H1 (cell line): ENCODE data around the gene CEBPG. TPM values are rescaled to one million over a fixed set of nuclear protein-coding genes. Genes with fewer than 3 reads are reported as not detected.

ENCODE experiments used
- CTCF ChIA-PET: fragments of 300-600 bp; sonication (Branson Sonifier 250); formaldehyde crosslinking; loops from one replicate; lab custom pipeline; 2021; ENCODE audit not compliant: partially characterized antibody; lab: Charles Lee
- POLR2A ChIA-PET: fragments of 300-600 bp; sonication (Branson Sonifier 250); formaldehyde crosslinking; loops from one replicate; lab custom pipeline; 2021; ENCODE audit warnings: inconsistent platforms; ENCODE audit not compliant: partially characterized antibody; lab: Charles Lee
- DNase-seq, 2 experiments: peaks; one replicate each; pipeline versions ENCODE4 v3.0.0 to v3.0.0-alpha.2; 2010 to 2022; ENCODE audit warnings: low spot score in 2 of 2, low read depth in 1 of 2, mixed read lengths in 1 of 2
- FAIRE-seq: peaks from 2 replicates; lab custom pipeline; 2011; peaks lifted over from hg19 to GRCh38; lab: Jason Lieb, UNC
- H2AFZ ChIP-seq: 2 replicates; pipeline ENCODE4 v1.8.1; 2012; ENCODE audit warnings: low read length, inconsistent platforms
- H2AK5ac ChIP-seq: 2 replicates; pipeline ENCODE4 v1.6.1; 2013; ENCODE audit warnings: low read depth, low read length
- H2BK120ac ChIP-seq: replicated peaks from 2 replicates; pipeline ENCODE3; 2013; ENCODE audit warnings: low read depth, low read length, inconsistent platforms
- H2BK12ac ChIP-seq: 2 replicates; pipeline ENCODE4 v1.6.1; 2013; ENCODE audit warnings: low read depth, low read length
- H2BK15ac ChIP-seq: 2 replicates; pipeline ENCODE4 v1.6.1; 2013; ENCODE audit warnings: low read length
- H2BK20ac ChIP-seq: 2 replicates; pipeline ENCODE4 v1.6.1; 2013; ENCODE audit warnings: low read length
- H2BK5ac ChIP-seq: 2 replicates; pipeline ENCODE4 v1.6.1; 2013; ENCODE audit warnings: low read depth, low read length
- H3K14ac ChIP-seq: 2 replicates; pipeline ENCODE4 v1.6.1; 2013; ENCODE audit warnings: inconsistent platforms; ENCODE audit not compliant: insufficient read length
- H3K18ac ChIP-seq: 2 replicates; pipeline ENCODE4 v1.6.1; 2013; ENCODE audit warnings: low read length; ENCODE audit errors: extremely low read depth
- H3K23ac ChIP-seq: 2 replicates; pipeline ENCODE4 v1.6.1; 2013; ENCODE audit warnings: inconsistent platforms; ENCODE audit not compliant: insufficient read length
- H3K23me2 ChIP-seq: 2 replicates; pipeline ENCODE4 v1.6.1; 2013; ENCODE audit warnings: low read depth, low read length
- H3K27ac ChIP-seq: 2 replicates; pipeline ENCODE4 v1.6.1; 2011; ENCODE audit warnings: low read depth, low read length, inconsistent platforms
- H3K27me3 ChIP-seq, 4 experiments: replicated peaks in 1 of 4; 1 replicate in 1 of 4; 2 replicates in 3 of 4; pipeline versions ENCODE4 v1.6.1 to v1.8.1; 2011 to 2013; ENCODE audit warnings: low read length in 3 of 4, mild to moderate bottlenecking in 3 of 4, inconsistent platforms in 2 of 4, mixed read lengths in 2 of 4, moderate library complexity in 1 of 4; ENCODE audit not compliant: control insufficient read depth in 3 of 4, insufficient read depth in 3 of 4; ENCODE audit errors: extremely low read depth in 1 of 4
- H3K36me3 ChIP-seq, 4 experiments: 2 replicates each; pipeline versions ENCODE4 v1.6.1 to v1.8.1; 2011 to 2013; ENCODE audit warnings: mild to moderate bottlenecking in 4 of 4, low read length in 3 of 4, moderate library complexity in 2 of 4, control low read depth in 1 of 4, inconsistent platforms in 1 of 4; ENCODE audit not compliant: insufficient read depth in 4 of 4, control insufficient read depth in 2 of 4
- H3K4ac ChIP-seq: replicated peaks from 2 replicates; pipeline ENCODE3; 2013; ENCODE audit warnings: low read length, low read depth, mixed read lengths, inconsistent platforms; ENCODE audit not compliant: insufficient read length
- H3K4me1 ChIP-seq, 4 experiments: replicated peaks in 1 of 4; 1 replicate in 1 of 4; 2 replicates in 3 of 4; pipeline versions ENCODE4 v1.6.1 to v1.8.1; 2011 to 2013; ENCODE audit warnings: low read length in 3 of 4, inconsistent platforms in 2 of 4, mixed read lengths in 1 of 4; ENCODE audit not compliant: insufficient read depth in 4 of 4, control insufficient read depth in 3 of 4
- H3K4me2 ChIP-seq, 2 experiments: 2 replicates each; pipeline versions ENCODE4 v1.6.1 to v1.8.1; 2011 to 2013; ENCODE audit warnings: low read depth in 2 of 2, low read length in 2 of 2, control low read depth in 1 of 2, inconsistent platforms in 1 of 2, mild to moderate bottlenecking in 1 of 2; ENCODE audit not compliant: insufficient read depth in 1 of 2
- H3K4me3 ChIP-seq, 4 experiments: fragments of 200-600, 300-600 bp in 1 of 4; sonication (generic), shearing (Covaris generic), sonication (Bioruptor Twin) in 1 of 4; 2 replicates each; pipeline versions ENCODE4 v1.5.1 to v1.8.1; 2011 to 2016; ENCODE audit warnings: low read length in 4 of 4, low read depth in 3 of 4, control low read depth in 2 of 4, inconsistent platforms in 2 of 4, mild to moderate bottlenecking in 2 of 4, mixed read lengths in 1 of 4, moderate library complexity in 1 of 4; ENCODE audit not compliant: insufficient read depth in 2 of 4; ENCODE audit errors: extremely low read depth in 1 of 4
- H3K56ac ChIP-seq: replicated peaks from 2 replicates; pipeline ENCODE3; 2013; ENCODE audit warnings: low read depth, mild to moderate bottlenecking, mixed read lengths, low read length, inconsistent platforms; ENCODE audit not compliant: insufficient read length
- H3K79me1 ChIP-seq: 2 replicates; pipeline ENCODE4 v1.6.1; 2013; ENCODE audit warnings: low read depth, low read length, control low read depth
- H3K79me2 ChIP-seq, 2 experiments: 2 replicates each; pipeline versions ENCODE4 v1.6.1 to v1.8.1; 2012 to 2013; ENCODE audit warnings: low read length in 2 of 2, mild to moderate bottlenecking in 2 of 2, inconsistent platforms in 1 of 2; ENCODE audit not compliant: insufficient read depth in 2 of 2, control insufficient read depth in 1 of 2
- H3K9ac ChIP-seq, 4 experiments: replicated peaks in 1 of 4; 1 replicate in 1 of 4; 2 replicates in 3 of 4; pipeline versions ENCODE4 v1.6.1 to v1.8.1; 2011 to 2013; ENCODE audit warnings: low read depth in 3 of 4, low read length in 3 of 4, control low read depth in 2 of 4, mild to moderate bottlenecking in 2 of 4, moderate library complexity in 2 of 4, inconsistent platforms in 1 of 4; ENCODE audit errors: extremely low read depth in 1 of 4
- H3K9me3 ChIP-seq, 2 experiments: 2 replicates each; pipeline versions ENCODE4 v1.6.1 to v1.8.1; 2012 to 2013; ENCODE audit warnings: mild to moderate bottlenecking in 2 of 2, moderate library complexity in 2 of 2, control low read depth in 1 of 2, inconsistent platforms in 1 of 2, low read depth in 1 of 2, low read length in 1 of 2, mixed read lengths in 1 of 2; ENCODE audit not compliant: insufficient read depth in 2 of 2
- H4K20me1 ChIP-seq, 2 experiments: replicated peaks in 1 of 2; 2 replicates each; pipeline versions ENCODE3 to v1.8.1; 2011 to 2013; ENCODE audit warnings: inconsistent platforms in 2 of 2, low read length in 2 of 2, mild to moderate bottlenecking in 1 of 2; ENCODE audit not compliant: insufficient read depth in 2 of 2, control insufficient read depth in 1 of 2
- H4K5ac ChIP-seq: 2 replicates; pipeline ENCODE4 v1.6.1; 2013; ENCODE audit warnings: low read length, low read depth, mixed read lengths, inconsistent platforms; ENCODE audit not compliant: insufficient read length
- H4K8ac ChIP-seq: 2 replicates; pipeline ENCODE4 v1.8.0; 2013; ENCODE audit warnings: mild to moderate bottlenecking, moderate library complexity, low read length, inconsistent platforms; ENCODE audit not compliant: insufficient read depth; ENCODE audit errors: extremely low read depth
- H4K91ac ChIP-seq: replicated peaks from 2 replicates; pipeline ENCODE3; 2013; ENCODE audit warnings: low read length, mixed read lengths, inconsistent platforms; ENCODE audit not compliant: insufficient read length
- CBX5 ChIP-seq: fragments of 300-800, 300-1000 bp; sonication (generic); IDR thresholded peaks from 2 replicates; pipeline ENCODE4 v1.7.1; 2016; ENCODE audit warnings: antibody characterized with exemption, low read length, low read depth
- EGR1 ChIP-seq: IDR thresholded peaks from 2 replicates; pipeline ENCODE4 v1.6.1; 2011; ENCODE audit warnings: low read depth, low read length, borderline replicate concordance
- FOSL1 ChIP-seq: IDR thresholded peaks from 2 replicates; pipeline ENCODE4 v1.6.1; 2011; ENCODE audit warnings: mild to moderate bottlenecking, low read depth, low read length, moderate library complexity; ENCODE audit not compliant: insufficient read depth
- HDAC6 ChIP-seq: IDR thresholded peaks from one replicate; pipeline ENCODE4 v1.7.1; 2012; ENCODE audit warnings: low read depth, mild to moderate bottlenecking, inconsistent platforms, low read length, moderate library complexity
- KDM4A ChIP-seq: IDR thresholded peaks from one replicate; pipeline ENCODE4 v1.7.1; 2012; ENCODE audit warnings: low read depth, mild to moderate bottlenecking, moderate library complexity, low read length, inconsistent platforms; ENCODE audit not compliant: severe bottlenecking
- POLR2AphosphoS5 ChIP-seq: IDR thresholded peaks from 2 replicates; pipeline ENCODE4 v1.6.1; 2011; ENCODE audit warnings: low read depth, low read length
- POU5F1 ChIP-seq: IDR thresholded peaks from 2 replicates; pipeline ENCODE4 v1.6.1; 2011; ENCODE audit warnings: low read depth, mild to moderate bottlenecking, low read length, moderate library complexity
- RXRA ChIP-seq: IDR thresholded peaks from 2 replicates; pipeline ENCODE4 v1.6.1; 2011; ENCODE audit warnings: low read depth, mild to moderate bottlenecking, low read length, moderate library complexity; ENCODE audit not compliant: insufficient read depth
- SRF ChIP-seq: IDR thresholded peaks from 2 replicates; pipeline ENCODE4 v1.6.1; 2011; ENCODE audit warnings: mild to moderate bottlenecking, low read depth, low read length, moderate library complexity
- TAF1 ChIP-seq: IDR thresholded peaks from 2 replicates; pipeline ENCODE4 v1.6.1; 2011; ENCODE audit warnings: mild to moderate bottlenecking, low read depth, low read length
- WGBS, 2 experiments: shearing (Covaris generic) in 1 of 2; methylation state at CpG; one replicate each; pipeline versions ENCODE4 v1.1.6 to v1.1.7; 2013 to 2015; ENCODE audit warnings: low lambda C conversion rate in 2 of 2, mixed read lengths in 2 of 2, inconsistent platforms in 1 of 2, low coverage in 1 of 2, missing lambda C conversion rate in 1 of 2; ENCODE audit not compliant: insufficient replicate concordance in 2 of 2, insufficient coverage in 1 of 2, insufficient read length in 1 of 2; ENCODE audit errors: extremely low coverage in 1 of 2, missing lambda C conversion rate in 1 of 2; 5-methylcytosine and 5-hydroxymethylcytosine counted together
- polyA plus RNA-seq, 7 experiments: library from polyadenylated mRNA; depleted of rRNA in 3 of 7; stranded (reverse) in 5 of 7; unstranded in 2 of 7; fragments of >200 nt in 5 of 7; fragments of 200-250 nt in 2 of 7; gene quantifications; 1 replicate in 5 of 7; 2 replicates in 1 of 7; 4 replicates in 1 of 7; pipeline versions ENCODE4 v1.2.1 to v1.2.3, GENCODE V29; 2011 to 2013; ENCODE audit warnings: missing spikeins in 2 of 7, mixed read lengths in 2 of 7
- total RNA-seq: library from RNA; stranded (reverse); fragmentation: NEBNext Ultra II Directional; extraction: Animal tissue kit (Norgen Biotek cat#: 25700); gene quantifications from 2 replicates; pipeline ENCODE4 v1.2.1, GENCODE V29; 2021

The CEBPG gene
- total and polyA plus RNA-seq, 2 of the 8 experiments (the other 6 are each of a cell fraction or from before 2014, with no cell fraction given), result 12.3 to 35.4 TPM

- 91% methylated on average over 12 of the region's 12 CpGs; no CpG with 5 or more reads in 1 of the 2 experiments for WGBS, 2 experiments
- Histone ChIP-seq H3K79me1 (no peaks in the 10 kb centered on the region), H4K5ac (no peak overlapping the region), H2BK15ac (no peak overlapping the region), H4K20me1 (peaks cover 0 to 10% of the 10 kb centered on the region in 2 experiments), H3K27me3 (no peaks in the 10 kb centered on the region), H3K18ac (no peak overlapping the region), H3K4ac (no peak overlapping the region), H3K23me2 (no peaks in the 10 kb centered on the region), H3K36me3 (no peaks in the 10 kb centered on the region), H3K56ac (no peak overlapping the region), H2BK5ac (no peak overlapping the region), H3K27ac (no peak overlapping the region), H3K9me3 (no peaks in the 10 kb centered on the region), H3K9ac (no peak overlapping the region), H2BK12ac (no peak overlapping the region), H3K79me2 (no peaks in the 10 kb centered on the region), H3K4me1 (peaks cover 0 to 6% (median 5%) of the 10 kb centered on the region in 4 experiments; a peak in 5 of 7 replicates), H3K4me2 (no peak overlapping the region), H3K23ac (no peak overlapping the region), H2AFZ (no peak overlapping the region), H3K4me3 (no peak overlapping the region), H3K14ac (no peak overlapping the region), H4K8ac (no peak overlapping the region), H2AK5ac (no peak overlapping the region), H2BK120ac (no peak overlapping the region), H4K91ac (no peak overlapping the region), H2BK20ac (no peak overlapping the region)
- DNase-seq, result no peak
- ChIA-PET CTCF (interaction anchor here (0.6 to 24.5 kb wide), 19 partner anchors 8 to 363 kb away, joined by 3 to 426 read pairs (median 3); no protein-coding TSS in a partner anchor), POLR2A (interaction anchor here (1.8 to 2.0 kb wide), 2 partner anchors 105 to 166 kb away, joined by 4 to 6 read pairs; no protein-coding TSS in a partner anchor)
- FAIRE-seq, result no peak
- TF ChIP-seq POLR2AphosphoS5, result no peak
- no peak for TF ChIP-seq HDAC6
- no peak for TF ChIP-seq EGR1
- TF ChIP-seq RXRA, result no peak
- TF ChIP-seq TAF1, result no peak
- TF ChIP-seq FOSL1, result no peak
- TF ChIP-seq POU5F1, result no peak
- no peak for TF ChIP-seq KDM4A
- TF ChIP-seq SRF, result no peak
- no peak for TF ChIP-seq CBX5
These were observed 34.2 kb downstream of the CEBPG start for GRCh38 chr19:33407716-33408115.
